GM21360 (cell line): ENCODE data around the gene FHIT.

Source experiments
- ATAC-seq: cut with Tn5 transposase; IDR thresholded peaks from one replicate; pipeline ENCODE4 v1.9.1; 2021; ENCODE audit warnings: mild to moderate bottlenecking, moderate library complexity; ENCODE audit not compliant: unreplicated experiment

FHIT gene

DNA sequence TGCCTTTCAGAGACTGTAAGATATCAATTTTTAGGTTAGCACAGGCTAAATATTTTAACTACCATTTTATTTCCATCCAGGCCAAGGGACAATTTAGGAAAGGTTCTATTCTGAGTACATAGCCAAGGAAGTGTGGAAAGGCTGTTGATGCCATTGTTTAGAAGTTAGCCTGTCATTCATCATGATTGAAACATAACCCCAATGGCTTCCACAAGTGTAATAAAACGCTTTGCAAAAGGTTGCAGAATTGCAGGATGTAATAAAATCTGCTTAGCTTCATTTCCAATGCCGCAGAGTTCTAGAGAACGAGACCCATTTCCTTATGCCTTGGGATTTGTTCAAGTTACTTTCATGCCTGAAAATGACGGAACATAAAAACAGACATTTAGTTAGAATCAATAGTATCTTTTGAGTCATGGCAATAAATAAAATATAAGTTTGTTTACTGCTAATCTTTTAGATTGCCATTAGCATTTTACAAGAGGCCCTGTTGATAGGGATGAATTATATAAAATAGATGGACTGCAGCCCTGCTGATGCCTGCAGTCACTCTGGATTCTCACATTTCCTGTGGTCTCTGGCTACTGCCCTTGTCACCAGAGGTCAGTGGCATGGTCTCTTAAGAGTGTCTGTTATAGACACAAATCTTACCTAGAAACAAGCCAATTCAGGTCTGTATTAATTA, 1523.2 kb downstream of the FHIT start:
- ATAC-seq: no peak

DNA sequence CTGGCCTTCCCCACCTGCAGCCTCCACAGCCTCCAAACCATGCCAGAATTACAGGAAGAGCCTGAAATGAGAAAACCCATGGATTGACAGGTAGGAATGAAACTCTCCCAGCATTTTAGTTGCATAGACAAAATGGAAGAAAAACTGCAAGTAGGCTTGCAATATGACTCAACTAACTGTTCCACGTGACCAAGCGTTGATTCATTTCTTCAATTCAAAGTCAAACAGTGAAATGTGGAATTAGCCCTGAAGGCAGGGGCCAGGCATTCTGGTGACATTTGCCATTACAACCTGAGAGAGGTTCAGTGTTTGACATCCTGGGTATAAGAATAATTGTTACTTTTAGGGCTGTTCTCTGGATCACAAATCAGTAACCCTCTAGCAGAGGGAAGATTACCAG, 1525.0 kb downstream of the FHIT start:
- no peak for ATAC-seq

DNA sequence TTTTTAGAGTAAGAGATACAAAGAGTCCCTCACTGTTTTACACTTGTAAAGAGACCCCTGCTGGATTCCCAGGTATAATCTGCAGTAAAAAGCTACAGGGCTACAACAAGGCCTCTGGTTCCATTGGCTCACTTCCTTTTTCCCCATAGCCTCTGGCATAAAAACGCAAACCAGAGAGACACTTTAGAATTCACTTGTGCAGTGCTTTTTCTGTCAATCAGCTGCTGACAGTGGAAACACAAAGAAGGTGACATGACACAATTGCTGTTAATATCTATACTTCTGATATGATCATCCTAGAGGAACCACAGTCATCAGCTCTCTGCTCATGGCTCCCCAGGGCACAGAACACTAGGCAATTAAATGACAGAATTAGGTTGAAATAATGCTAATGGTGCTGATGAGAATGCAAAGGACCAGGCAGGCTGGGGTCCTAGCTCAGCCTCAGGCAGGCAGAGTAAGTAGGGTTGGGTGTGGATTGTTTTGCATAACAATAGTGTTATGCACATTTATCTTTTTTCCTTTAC, 1533.5 kb downstream of the FHIT start:
- ATAC-seq: no peak

GRCh38 chr3:59714066-59714465, 1537.2 kb downstream of the FHIT start:
- ATAC-seq: no peak

DNA sequence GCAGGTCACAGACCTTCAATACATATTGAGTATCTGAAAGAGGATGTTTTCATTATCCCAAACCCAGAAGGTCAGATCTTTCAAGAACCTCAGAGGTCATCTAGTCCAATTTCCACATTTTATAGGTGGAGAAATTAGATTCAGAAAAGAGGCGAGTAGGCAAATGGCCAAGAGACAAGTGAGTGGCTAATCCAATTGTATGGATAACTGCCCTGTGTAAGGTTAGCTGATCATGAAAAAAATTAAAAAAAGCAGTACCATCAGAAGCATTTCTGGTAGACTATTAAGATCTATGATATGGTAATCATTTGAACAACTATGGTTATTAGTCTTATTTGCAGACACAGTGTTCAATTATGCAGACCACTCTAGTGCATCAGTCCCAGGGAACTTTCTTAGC, 1540.7 kb downstream of the FHIT start:
- ATAC-seq: no peak

DNA sequence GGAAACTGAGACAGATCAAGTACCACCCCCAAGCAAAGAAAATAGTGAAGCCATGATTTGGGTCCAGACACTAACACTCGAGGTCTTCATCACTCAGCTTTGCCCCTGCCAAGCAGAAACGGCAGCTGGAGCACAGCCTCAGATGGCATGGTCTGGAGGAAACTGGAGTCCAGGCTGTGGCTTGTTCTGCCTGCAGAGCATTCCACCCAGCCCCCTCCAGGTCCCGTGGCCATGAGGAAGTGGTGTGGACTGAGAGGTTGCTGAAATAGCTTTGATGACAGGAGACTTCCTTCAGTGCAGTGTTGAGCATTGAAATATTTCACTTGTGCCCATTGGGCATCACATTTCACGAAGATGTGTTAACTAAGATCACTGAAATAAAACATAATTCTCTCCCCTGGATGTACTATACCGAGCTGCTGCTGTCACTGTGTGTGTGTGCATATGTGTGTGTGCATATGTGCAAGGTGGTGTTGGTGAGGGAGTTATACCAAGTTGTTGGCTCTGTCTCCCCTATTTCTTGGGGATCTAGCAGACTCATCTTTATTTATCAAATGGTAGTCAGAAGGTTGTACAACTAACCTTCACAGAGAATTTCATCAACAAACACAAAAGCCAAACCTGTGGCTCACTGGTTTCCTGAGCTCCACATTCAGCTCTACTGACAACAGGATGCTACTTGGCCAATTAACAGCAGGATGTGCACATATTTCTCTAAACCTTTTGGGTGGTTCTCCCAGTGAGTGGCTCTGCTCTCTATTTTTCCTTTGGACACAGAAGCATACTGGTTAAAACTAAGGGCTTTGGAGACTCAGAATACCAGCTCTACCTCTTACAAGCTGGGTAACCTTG, 1541.3 kb downstream of the FHIT start:
- ATAC-seq: no peak

DNA sequence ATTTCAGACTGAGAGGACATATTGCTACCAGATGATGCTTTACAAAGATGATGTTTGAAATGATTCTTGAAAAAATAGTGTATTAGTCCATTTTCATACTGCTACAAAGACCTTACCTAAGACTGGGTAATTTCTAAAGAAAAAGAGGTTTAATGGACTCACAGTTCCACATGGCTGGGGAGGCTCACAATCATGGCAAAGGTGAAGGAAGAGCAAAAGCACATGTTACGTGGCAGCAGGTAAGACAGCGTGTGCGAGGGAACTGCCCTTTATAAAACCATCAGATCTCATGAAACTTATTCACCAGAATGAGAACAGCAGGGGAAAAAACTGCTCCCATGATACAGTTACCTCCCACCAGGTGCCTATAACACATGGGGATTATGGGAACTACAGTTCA, 1543.0 kb downstream of the FHIT start:
- no peak for ATAC-seq

GRCh38 chr3:59704292-59704691, 1547.0 kb downstream of the FHIT start:
- no peak for ATAC-seq

DNA sequence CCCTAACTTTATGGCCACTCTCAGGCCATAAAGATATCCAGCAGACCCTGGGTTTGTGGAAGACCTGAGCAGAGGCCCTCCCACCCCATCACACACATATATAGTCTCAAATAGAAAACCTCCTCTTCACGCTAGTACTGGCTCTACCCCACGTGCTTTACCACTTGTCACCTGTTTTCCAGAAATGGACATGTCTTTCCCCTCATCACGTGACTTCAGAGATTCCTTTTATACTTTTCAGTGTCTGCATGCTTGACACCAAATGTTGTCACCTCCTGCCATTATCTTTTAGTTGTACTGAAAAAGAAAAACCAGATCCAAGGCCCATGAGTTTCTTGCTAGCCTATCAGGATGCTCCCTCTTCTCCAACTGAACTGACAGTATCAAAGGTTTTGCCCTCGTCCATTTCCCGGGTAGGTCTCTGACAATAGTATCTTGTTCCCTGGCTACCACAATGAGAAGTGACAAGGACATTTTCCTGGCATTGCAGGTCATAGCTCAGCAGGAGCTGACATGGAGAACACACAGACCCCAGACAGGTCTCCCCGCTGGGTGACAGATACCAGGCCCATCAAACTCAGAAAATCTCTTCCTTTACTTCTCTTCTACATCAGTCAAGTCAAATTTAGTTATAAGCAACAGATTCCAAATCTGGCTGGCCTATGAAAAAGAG, 1551.5 kb downstream of the FHIT start:
- ATAC-seq: no peak
